ENCODE data around the gene SLC25A21.
"Not testable (repeated sequence)": the region's sequence is repeated elsewhere in the genome, so short reads cannot be mapped to it uniquely, and the experiment has no call there.

SLC25A21 gene

DNA sequence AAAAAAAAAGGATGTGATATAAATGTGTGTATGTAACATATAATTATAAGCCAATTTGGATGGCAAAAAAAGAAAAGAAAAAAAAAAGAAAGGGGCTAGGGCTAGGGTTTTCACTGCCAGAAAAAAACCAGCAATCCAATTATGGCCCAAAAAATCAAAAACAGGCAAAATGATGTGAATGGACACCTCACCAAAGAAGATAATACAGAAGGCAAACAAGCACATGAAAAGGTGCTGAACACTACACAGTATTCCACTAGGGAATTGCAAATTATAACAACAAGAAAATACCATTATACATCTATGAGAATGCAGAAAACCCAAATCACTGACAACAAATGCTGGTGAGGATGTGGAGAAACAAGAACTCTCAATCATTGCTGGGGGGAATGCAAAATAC, 13.3 kb upstream of the SLC25A21 start:
- no peak for DNase-seq

DNA sequence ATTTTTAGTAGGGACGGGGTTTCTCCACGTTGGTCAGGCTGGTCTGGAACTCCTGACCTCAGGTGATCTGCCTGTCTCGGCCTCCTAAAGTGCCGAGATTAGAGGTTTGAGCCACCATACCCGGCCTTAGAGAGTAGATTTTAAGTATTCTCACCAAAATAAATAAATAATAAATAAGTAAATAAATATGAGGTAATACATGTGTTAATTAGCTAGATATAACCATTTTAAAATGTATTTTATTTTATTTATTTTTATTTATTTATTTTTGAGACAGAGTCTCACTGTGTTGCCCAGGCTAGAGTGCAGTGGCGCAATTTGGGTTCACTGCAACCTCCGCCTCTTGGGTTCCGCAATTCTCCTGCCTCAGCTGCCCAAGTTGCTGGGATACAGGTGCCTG, 12.1 kb upstream of the SLC25A21 start:
- DNase-seq = not testable (repeated sequence)

DNA sequence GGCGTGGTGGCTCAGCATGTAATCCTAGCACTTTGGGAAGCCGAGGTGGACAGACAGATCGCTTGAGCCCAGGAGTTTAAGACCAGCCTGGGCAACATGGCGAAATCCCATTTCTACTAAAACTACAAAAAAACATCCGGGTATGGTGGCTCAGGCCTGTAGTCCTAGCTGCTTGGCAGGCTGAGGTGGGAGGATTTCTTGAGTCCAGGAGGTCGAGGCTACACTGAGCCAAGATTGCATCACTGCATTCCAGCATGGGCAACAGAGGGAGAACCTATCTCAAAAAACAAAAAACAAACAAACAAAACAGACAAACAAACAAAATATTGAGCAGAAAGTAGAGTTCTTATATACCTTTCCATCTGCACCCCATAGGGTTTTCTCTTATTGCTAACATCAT, 9.0 kb upstream of the SLC25A21 start:
- DNase-seq = no peak

DNA sequence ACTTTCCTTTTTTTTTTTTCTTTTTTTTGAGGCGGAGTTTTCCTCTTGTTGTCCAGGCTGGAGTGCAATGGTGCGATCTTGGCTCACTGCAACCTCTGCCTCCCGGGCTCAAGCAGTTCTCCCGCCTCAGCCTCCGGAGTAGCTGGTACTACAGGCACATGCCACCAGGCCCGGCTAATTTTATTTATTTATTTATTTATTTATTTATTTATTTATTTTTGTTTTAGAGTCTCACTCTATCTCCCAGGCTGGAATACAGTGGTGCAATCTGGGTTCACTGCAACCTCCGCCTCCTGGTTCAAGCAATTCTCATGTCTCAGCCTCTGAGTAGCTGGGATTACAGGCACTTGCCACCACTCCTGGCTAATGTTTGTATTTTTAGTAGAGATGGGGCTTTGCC, 8.5 kb upstream of the SLC25A21 start:
- not testable (repeated sequence) for DNase-seq

DNA sequence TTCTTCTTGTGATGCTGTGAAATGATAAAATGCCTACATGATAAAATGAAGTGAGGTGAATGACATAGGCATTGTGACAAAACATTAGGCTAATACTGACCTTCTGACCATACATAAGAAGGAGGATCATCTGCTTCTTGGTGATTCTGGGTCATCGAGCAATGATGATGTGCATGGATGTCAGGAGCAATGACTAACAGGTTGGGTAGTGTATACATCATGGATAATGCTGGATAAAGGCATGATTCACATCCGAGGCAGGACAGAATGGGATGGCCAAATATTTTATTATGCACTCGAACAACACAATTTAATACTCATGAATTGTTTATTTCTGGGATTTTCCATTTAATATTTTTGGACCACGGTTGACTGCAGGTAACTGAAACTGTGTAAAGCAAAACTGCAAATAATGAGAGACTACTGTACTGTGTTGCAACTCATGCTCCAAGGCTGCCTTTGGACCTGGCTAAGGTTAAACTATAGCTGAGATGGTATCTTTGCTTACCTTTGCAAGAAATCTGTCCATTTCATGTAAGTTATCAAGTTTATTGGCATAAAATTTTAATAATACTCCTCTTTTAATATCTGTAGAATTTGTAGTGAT, 7.6 kb upstream of the SLC25A21 start:
- no peak for DNase-seq

DNA sequence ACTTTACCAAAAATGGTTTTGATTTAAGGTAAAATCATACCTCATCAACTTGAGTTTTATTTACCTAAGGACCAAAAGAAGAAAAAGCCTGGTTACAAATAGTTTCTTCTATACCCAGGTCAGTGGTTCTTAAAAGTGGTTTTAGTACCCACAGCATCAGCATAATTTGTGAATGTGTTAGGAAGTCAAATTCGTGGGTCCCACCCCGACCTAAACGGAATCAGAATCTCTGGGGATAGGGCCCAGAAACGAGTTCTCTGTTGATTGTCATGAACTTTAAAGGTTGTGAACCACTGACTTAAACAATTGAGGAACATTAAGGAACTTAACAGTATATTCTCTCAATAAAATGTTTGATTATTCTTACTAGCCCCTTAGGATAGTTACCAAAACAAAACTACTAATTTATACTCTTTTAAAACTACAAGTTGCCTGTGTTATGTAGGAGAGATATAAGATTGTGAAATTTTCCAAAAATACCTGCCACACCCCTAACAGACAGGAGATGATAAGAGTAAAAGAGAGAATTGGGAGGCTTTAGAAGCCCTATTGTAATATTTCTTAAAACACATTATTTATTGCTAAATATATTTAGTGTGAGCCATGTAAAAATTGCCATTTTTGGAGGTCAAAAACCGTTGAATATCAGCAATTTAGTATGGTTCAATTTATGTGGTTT, 669 bp upstream of the SLC25A21 start:
- no peak for DNase-seq

DNA sequence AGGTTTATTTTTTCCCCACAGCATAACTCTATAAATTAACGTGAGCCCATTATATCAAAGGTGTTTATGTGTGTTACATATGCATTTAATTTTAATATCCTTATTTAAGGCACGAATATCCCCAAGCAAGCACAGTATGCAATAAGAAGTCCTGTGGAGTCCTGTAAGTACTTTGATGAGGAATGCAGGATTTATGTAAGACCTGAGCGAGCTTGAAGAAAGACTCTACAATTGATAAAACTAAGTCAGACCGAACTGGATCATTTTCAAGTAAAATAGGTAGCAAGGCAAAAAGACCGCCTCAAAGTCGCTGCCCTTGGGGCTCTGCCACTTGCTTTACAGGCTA, 755 bp downstream of the SLC25A21 start:
- no peak for DNase-seq

DNA sequence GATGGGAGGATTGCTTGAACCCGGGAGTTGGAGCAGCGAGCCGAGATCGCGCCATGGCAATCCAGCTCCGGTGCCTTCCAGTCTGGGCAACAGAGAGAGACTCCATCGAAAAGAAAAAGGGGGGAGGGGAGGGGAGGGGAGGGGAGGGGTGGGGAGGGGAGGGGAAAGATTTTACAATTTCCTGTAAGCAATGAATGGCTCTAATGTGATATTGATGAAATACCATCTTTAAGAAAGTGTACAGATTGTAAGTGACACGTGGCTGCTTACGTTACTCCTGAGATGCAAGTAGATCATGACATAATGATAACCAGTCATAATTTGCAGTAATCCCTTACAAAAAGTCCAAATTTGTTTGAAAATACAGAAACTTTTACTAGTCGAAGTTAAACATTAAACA, 1.4 kb downstream of the SLC25A21 start:
- DNase-seq = no peak

DNA sequence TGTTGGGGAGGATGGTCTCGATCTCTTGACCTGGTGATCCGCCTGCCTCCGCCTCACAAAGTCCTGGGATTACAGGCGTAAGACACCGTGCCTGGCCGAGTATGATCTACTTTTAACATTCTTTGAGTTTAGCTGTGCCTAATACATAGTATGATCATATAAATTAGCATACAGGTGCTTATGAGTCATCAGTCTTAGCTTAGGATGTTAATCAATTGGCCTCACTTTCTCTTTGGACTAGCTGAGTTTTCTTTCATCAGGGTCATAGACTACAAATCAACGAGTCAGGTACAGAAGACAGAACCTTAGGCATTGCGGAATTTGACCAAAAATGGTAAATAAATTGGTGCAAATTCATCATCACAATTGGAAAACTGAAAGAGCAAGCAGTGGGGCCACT, 2.2 kb downstream of the SLC25A21 start:
- DNase-seq = no peak

DNA sequence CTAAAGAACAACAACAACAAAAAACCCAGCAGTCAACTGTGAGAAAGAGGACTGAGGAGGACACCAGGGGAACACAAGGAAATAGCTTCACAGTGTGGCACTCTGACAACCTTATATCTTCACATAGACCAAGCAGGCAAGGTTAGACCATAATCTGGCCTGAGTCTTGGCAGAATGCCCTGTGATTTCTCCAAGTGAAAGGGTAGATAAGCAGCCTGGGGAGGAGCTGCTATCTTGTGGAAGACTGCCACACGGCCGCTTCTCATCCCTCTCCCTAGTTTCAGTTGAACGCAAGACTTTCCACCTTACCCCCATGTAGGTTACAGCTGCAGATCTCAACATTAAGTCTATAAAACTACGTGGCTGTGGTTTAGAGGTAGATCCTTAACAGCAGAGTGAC, 3.7 kb downstream of the SLC25A21 start:
- DNase-seq = no peak

DNA sequence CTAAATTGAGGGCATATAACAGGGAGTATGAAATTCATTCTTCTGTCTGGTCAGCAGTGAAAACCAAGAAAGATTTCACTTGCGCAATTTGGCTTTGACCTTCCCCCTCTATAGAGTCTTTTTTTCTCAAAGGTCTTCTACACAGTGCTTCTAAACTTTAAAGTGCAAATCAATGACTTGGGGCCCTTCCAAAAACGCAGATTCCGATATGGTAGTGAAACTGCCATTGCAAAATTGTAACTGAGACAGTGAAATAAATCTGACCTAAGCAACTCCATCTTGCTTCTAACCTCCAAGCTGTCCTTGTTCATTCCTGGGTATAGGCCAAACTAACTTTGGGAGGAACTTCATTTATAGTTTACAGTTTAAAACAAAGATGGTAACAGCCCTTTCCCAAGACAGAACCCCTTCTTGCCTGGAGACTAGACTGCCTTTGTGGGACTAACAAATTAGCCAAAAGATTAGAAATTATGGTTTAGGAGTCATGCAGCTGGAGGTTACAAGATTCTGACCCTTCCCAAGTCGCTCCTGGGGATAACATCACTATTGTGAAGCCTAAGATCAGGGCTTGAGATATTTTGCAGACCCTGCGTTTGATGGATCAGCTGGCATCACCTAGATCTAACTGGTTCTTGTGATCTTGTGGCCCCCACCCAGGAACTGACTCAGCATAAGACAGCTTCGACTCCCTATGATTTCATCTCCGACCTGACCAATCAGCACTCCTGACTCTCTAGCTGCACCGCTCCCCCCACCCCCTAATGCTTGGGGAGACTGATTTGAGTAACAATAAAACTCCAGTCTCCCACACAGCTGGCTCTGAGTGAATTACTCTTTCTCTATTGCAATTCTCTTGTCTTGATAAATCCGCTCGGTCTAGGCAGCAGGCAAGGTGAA, 5.0 kb downstream of the SLC25A21 start:
- DNase-seq = no peak

DNA sequence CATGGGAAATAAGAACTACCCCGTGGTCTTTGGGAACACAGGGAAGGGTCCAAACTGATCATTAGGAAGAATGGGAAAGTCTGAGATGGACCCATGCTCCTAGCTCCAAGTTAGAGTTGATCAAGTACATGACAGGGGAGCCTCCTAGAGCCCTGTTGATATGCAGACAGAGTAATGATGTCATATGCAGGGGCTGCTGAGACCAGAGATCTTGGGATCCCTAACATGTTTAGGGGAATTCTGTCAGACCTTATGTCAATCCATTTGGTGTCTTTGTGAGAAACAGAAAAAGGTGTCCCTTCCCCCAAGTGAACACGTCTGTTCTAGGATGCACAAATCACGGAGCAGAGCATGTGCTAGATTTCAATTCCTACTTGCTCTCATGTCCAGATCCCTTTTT, 6.6 kb downstream of the SLC25A21 start:
- DNase-seq = no peak

DNA sequence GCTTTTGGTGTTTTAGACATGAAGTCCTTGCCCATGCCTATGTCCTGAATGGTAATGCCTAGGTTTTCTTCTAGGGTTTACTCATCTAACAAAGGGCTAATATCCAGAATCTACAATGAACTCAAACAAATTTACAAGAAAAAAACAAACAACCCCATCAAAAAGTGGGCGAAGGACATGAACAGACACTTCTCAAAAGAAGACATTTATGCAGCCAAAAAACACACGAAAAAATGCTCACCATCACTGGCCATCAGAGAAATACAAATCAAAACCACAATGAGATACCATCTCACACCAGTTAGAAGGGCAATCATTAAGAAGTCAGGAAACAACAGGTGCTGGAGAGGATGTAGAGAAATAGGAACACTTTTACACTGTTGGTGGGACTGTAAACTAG, 10.1 kb downstream of the SLC25A21 start:
- DNase-seq = not testable (repeated sequence)

DNA sequence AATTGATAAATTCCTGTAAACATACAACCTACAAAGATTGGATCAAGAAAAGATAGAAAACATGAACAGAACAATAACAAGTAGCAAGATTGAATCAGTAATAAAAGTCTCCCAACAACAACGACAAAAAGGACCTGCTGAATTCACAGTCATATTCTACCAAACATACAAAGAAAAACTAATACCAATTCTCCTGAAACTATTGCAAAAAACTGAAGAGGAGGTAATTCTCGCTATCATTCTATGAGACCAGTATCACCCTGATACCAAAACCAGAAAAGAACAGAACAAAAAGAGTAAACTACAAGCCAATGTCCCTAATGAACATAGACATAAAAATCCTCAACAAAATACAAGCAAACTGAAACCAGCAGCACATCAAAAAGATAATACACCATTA, 14.4 kb downstream of the SLC25A21 start:
- no peak for DNase-seq

DNA sequence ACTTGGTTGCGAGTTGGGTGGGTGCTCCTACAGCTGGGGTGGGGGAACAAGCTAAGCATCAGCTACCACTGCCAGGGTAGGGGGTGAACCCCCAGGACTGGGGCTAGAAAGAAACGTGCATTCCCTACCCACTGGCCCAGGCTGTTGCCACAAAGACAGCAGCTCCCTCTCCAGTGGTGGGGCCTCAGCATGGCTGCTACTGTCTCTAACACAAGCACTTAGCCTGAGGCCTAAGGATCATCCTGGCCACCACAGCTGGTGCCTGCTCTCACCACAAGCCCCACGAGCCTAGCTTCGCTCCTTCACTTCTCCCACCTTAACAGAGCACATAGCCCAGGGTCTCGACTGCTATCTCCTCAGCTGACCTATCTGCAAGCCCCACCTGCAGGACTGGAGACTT, 18.9 kb downstream of the SLC25A21 start:
- DNase-seq = no peak

DNA sequence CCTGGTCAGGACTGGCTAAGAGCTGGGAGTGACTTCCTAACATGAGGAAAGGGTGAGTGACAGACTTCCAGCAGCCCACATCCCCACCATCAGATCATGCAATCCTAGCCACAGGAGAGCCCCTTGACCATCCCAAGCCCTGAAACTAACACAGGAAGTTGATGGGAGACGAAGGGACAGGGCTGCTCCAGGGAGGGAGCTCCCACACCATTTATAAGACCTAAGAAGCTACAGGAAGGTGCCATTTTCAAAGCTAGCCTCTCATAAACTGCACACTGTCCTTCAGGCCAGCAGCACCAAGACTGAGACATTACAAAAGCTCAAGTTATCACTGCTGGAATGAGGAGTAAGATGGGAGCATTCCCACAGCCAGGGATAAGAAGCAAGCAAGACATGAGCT, 19.4 kb downstream of the SLC25A21 start:
- DNase-seq = no peak

DNA sequence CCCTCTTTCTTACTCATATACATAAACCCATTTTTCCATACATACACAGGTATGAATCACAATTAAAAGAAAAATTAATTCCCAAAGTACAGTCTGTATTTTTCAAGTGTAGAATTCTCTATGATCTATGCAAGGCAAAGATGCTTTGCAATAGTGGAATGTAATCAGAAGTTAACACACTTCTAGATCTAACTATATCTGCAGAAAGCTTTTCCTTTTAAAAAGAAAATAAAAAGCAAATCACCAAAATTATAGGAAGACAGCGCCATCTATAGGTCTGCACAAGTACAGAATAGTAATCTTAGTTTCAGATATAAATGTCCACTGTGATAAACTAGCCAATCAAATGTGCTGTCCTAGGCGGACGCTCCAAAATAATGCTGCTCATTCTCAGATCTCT, 22.0 kb downstream of the SLC25A21 start:
- no peak for DNase-seq

DNA sequence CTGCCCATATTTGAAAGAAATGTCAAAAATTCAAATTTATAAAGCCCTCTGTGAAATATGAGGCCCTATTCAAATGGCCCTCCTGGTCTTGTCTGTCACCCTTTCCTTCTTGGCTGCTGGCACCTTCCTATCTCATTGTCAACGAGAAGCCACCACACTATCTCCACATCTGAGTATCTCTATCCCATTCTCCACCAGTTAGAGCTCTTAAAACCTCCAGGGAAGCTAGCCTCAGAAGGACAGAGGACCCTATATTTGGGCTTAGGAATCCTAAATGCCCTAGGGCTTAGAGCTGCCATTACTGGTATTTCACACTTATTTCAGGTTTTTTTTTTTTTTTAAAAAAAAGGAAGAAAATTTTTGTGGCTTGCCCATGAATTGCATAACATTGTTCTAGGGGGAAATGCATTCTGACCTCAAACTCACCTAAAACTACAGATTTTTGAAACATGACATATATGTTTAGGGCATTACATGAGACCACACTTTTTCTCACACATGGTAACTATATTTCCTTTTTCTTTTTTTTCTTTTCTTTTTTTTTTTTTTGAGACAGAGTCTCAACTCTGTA, 25.0 kb downstream of the SLC25A21 start:
- DNase-seq = no peak

DNA sequence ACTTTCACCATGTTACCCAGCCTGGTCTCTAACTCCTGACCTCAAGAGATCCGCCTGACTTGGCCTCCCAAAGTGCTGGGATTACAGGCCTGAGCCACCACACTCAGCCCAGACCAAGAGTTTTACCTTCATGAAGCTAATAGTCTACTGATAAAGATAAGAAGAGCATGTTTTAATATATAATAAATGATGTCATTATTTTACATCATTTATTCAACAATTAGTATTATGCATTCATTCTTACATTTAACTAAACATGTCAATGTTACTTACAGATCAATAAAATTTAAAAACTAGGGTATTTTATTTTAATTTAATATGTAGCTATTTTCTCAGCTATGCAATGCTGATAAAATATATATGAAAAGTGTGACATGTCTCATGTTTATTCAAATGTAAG, 26.0 kb downstream of the SLC25A21 start:
- not testable (repeated sequence) for DNase-seq

DNA sequence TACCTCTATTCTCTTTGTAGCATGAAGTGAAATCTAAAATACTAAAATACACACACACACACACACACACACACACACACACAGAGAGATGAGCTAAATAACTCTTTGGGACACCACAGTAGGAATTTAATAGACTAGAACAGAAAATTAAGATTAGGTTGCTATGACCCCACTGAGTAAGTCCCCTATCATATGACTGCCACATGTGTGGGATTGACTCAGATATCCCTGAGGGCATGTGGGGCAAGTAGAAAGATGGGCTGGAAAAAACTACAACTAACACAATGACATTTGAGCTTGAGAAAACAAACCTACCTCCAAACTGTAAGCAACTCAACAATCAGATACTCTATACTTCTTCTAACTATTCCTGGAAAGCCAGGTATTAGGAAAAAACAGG, 27.0 kb downstream of the SLC25A21 start:
- DNase-seq = no peak

DNA sequence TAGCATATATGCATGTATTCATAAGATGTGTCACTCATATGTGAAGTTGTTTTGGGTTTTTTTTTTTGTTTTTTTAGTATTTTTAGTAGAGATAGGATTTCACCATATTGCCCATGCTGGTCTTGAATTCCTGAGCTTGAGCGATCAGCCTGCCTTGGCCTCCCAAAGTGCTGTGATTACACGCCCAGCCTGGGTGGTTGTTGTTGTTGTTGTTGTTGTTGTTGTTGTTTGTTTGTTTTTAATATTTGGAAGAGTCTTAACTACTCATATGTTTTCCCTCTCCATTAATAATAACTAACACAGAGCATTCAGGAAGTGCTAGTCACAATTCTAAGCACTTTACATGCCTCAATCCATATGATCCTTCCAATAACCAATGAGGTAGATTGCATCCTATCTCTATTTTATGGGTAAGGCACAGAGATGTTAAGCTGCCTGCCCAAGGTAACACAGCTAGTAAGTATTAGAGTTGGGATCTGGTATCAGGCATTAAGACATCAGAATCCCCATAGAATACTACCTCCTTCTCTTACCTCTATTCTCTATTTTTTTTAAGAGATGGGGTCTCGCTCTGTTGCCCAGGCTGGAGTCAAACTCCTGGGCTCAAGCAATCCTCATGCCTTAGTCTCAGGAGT, 27.6 kb downstream of the SLC25A21 start:
- DNase-seq = no peak

DNA sequence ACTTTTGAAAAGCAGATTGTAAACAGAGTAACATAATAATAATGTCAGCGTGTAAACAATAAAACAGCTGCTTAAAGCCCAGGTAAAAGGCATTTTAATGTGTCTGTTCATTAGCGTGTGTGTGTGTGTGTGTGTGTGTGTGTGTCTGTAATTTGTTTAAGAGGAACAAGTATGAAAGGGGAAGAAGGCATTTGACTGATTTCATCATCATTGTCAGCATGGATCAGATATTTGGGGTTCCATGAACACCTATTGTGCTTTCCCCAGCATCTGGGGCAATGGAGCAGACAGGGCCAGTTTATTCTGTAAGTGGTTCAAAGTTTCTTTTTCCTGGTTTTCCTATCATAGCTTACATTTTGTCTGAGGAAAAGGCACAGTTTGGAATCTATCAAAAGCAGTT, 28.9 kb downstream of the SLC25A21 start:
- no peak for DNase-seq

DNA sequence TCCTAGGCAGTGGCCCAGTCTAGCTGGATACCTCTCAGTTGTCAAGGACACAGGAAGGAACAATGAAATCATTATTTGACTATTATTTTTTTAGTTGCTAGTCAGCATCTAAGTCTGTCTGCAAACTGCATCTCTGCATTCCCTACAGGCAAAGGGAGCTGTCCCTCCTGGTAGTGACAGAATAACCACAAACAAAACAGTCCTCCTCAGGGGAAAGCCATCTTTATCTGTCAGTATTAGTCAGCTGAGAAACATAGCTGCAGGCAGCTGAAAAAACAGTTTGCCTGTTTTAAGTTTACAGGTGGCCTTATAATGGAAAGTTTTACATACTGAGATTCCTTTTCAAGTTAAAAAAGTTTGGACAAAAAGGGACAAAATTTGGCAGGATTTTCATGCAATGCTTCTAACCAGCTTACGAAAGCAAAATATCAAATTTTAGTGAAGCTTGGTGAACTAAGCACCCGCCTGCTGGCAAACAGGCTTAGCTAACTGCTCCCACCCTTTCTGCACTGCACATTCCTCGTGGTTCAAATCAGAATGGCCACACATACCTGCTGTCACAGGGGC, 29.5 kb downstream of the SLC25A21 start:
- no peak for DNase-seq
